GM13976 (cell line): ENCODE measurements around the gene UBE3B.

Experiments
- DNase-seq: peaks from one replicate; pipeline ENCODE4 v3.0.0; 2012; ENCODE audit warnings: low spot score
- CTCF ChIP-seq: IDR thresholded peaks from 2 replicates; pipeline ENCODE4 v1.5.1; 2012; ENCODE audit warnings: borderline replicate concordance, mild to moderate bottlenecking; ENCODE audit not compliant: insufficient read depth; ENCODE audit errors: extremely low read depth, missing control alignments, control extremely low read depth
- in situ Hi-C: fragments of 300-500 bp; cut with MboI; formaldehyde crosslinking; loops from one replicate; pipeline ENCODE4 v1.12.0; 2022; ENCODE audit warnings: low sequenced_read_pairs, mixed read lengths, inconsistent platforms; ENCODE audit not compliant: unreplicated experiment

The UBE3B gene

GRCh38 chr12:109448707-109449390 lies 28.6 kb upstream of the UBE3B start:
- in situ Hi-C loops: no loop called here
- no peak for TF ChIP-seq CTCF
- no peak for DNase-seq

DNA sequence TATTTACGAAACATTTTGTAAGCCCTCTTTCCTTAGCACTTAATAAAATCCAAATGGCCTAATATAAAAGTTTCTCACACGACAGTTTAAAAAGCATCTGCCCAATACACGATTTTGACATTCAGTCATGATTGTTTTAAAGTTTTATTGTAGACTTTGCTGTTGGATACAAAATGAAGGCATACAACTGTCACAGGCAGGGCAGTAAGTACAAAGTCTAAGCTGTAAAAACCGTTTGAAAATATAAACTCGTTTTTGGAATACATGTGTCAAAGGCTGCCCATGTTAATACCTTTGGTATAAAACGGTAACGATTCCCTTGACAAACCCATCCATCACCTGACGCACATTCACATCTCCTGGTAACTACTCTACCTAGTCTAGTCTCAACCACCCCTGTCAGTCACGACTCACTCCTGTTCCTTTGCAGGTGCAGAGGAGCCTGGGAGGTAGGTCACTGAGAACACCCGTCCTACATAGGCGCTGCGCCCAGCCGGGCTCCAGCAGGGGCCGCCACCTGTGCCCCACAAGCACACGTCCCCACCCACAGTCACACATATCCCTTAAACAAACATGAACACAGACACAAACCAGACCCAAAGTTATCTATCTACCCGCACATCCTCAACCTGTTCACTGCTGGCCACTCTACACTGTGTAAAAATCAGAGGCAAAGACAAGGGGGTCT lies 27.4 kb upstream of the UBE3B start:
- no peak for DNase-seq
- in situ Hi-C loops: no loop called here
- no peak for TF ChIP-seq CTCF

DNA sequence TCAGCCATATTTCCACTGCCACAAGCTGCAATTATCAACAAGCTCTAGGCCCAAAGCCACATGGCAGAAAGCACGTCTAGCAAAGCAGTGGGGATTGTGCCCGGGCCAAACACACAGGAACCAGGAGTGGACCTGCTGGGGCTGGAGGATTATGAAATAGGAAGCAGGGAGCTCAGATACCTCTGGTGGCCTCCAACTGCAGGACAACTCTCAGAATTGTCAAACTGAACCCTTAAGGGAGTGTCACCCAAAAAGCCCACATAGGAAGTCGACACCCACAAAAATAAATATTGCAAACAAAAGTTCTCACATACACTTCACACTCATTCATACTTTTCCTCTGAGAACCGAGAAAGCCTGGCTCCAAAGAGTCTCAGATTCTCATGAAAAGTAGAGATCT lies 26.5 kb upstream of the UBE3B start:
- no peak for TF ChIP-seq CTCF
- no peak for DNase-seq
- in situ Hi-C loops: no loop called here

DNA sequence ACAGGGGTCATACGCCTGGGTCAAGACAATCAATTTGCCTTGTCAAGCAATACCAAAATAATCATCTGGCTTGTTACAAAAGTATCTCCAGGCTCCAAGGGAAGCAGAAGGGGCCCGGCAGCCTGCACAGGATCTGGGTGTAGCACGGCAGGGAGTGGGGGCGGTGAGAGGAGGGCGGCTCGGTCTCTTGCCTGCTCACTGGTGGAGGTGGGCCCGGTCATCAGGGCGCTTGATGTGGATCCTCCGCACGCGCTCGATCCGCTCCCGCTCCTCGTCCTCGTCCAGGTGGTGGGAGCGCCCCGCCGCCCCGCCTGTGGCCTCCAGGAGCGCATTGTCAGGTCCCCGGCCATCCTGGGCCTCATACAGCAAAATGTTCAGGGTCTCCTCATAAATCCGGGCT lies 26.0 kb upstream of the UBE3B start:
- in situ Hi-C loops: no loop called here
- no peak for TF ChIP-seq CTCF
- DNase-seq: no peak

DNA sequence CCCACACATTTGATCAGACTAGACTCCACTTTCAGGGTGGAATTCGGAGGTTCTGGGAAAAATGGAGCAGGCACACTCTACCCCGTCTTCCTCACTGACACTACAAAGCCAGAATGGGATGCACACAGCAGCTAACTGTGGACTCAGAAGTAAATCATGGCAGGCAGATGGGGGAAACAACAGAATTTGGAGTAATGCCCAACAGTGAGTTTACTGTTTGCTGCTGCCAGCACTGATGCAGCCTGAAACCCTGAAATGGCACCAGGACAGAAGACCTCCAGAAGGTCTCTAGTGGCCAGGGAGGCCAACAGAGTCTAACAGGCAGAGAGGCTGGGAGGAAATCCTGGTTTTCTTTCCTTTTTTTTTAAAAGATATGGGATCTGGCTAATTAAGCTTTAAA lies 24.9 kb upstream of the UBE3B start:
- in situ Hi-C loops: no loop called here
- no peak for DNase-seq

DNA sequence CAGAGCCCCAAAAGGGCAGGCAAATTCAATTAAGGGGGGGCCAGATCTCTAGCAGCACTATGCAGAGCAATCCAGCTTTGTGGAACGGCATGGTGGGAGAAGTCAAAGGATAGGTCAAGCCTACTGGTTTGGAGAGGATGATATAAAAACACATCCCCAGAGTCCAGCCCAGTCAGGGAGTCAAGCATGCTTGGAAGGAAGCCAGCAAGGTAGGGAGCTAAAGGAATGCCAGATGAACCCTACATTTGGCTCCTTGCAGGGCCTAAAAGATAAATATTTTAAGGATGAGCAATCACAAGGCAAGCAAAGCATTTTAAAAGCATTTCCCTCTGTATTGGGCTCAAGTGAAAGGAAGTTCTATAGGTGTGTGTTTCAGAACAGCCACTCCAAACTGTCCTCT lies 21.7 kb upstream of the UBE3B start:
- no peak for TF ChIP-seq CTCF
- DNase-seq: no peak
- in situ Hi-C loops: no loop called here

More for the DNA sequence above, 24.9 kb upstream of the UBE3B start:
- no peak for TF ChIP-seq CTCF
